HK-2 (cell line): ENCODE results near the gene GNPDA2.
"Not testable (repeated sequence)": the region's sequence is repeated elsewhere in the genome, so short reads cannot be mapped to it uniquely, and the experiment has no call there.

Experiments used
- DNase-seq: peaks from one replicate; pipeline ENCODE4 v3.0.0-alpha.2; 2018; ENCODE audit not compliant: unreplicated experiment

Gene GNPDA2

GRCh38 chr4:44726038-44726871 lies at the start of gene GNPDA2:
Gene GNPDA2, minus strand, starts transcription at chr4:44726556. Its CDS starts 4,349 bp downstream, at chr4:44722207.
- peak; percentile 94 for DNase-seq

DNA sequence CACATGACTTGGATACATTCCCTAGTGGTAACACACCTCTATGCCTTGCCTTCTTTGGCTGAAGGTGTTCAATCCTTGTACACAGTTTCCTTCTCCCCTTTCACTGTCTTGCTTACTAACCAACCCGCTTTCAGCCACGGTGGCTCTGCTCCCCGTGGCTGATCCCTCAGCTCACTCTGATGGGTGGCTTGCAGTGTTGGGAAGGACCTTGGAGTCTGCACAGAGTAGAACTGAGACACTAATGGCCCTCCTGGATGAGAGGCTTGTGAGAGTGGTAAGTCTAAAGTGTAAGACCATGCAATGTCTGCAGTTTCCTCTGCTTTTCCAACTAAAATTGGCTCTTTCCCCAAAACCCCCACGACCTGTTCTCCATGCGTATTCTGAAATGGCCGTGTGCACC lies 46.0 kb upstream of the GNPDA2 start:
- DNase-seq = no peak

- no peak for DNase-seq
These were observed 45.4 kb upstream of the GNPDA2 start for GRCh38 chr4:44771789-44772188.

DNA sequence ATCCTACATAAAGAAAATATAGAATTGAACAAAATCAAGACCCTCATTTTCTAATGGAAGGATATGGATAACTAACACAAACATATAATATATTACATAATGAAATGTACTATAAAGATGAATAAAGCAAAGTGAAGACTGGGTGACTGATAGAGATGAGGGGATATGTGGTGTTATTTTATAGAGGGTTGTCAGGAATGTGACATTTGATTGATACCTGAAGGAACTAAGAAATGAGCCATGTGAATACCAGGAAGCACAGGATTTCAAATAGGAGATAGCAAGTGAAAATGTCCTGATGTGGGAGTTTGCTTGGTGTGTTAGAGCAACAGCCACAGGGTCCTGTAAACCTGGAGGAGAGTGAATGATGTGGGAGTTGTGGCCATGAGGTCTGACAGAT lies 40.1 kb upstream of the GNPDA2 start:
- DNase-seq = no peak

DNA sequence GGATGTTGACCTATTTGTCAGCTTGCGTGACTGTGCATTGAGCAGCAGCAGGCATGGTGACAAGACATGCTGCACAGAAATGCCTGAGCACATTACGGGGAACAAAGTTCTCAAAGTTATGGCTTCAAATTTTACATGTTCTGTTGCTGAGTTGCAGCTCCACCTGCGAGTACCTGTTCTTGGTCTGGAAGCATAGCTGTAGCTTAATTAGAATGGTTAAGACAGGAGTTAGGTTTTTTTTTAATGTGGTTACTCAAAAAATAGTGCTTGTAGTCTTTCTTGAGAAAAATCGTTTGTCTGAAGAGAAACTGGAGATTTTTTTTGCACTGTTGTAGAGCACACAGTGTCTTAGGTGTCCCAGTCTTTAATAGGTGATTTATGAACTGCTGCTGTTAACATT lies 38.8 kb upstream of the GNPDA2 start:
- DNase-seq = no peak

DNA sequence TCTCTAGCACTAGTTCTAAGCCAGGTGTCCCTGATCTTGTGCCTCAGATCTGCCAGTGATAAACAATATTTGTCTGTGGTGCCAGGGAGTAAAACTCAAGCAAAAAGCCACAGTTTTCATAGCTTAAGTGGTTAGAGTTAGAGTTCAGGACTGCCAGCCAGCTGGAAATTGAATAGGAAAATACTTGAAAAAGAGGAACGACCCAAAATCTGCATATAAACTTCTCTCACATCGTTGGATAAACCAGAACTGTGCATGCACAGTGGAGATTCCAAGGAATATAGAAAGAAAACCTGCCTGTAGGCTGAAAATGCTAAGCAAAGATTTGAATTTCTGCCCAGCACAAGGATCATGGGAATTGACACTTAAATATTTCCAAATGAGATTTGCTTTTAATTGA lies 35.0 kb upstream of the GNPDA2 start:
- no peak for DNase-seq

DNA sequence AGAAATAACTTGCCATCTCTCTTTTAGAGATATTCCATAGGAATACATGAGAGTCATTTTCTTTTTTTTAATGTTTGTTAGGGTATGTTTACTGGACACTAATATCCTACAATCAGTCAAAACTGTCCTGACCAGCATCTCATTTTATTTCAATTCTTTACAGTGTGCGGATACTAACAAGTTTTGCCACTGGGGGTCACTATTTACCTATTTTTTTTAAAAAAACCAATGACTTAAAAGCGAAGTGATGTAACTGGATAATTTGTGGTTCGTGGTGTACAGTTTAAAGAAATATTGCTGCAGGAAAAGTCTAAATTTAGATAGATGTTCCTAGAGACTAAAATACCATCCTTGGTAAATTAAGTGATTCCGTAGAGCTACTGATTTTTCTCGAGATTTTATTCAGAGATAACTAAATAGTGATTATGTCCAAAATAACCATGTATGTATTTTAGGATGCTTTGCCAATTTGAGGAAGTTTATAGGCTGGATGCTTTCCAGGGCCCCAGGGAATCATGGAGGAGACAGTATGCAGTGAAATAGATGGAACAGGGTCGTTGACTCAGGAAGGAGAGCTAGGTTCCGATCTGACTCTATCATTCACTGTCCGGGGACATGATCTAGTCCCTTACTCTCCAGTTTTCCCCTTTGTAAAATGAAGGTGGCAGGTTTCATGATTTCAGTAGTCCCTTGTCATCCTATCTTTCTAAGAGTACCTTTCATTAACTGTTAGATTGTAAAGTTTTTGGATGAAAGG lies 34.0 kb upstream of the GNPDA2 start:
- DNase-seq = no peak

- no peak for DNase-seq
These were observed 30.2 kb upstream of the GNPDA2 start for GRCh38 chr4:44756559-44756958.

GRCh38 chr4:44740201-44740600 lies 13.8 kb upstream of the GNPDA2 start:
- DNase-seq = no peak

DNA sequence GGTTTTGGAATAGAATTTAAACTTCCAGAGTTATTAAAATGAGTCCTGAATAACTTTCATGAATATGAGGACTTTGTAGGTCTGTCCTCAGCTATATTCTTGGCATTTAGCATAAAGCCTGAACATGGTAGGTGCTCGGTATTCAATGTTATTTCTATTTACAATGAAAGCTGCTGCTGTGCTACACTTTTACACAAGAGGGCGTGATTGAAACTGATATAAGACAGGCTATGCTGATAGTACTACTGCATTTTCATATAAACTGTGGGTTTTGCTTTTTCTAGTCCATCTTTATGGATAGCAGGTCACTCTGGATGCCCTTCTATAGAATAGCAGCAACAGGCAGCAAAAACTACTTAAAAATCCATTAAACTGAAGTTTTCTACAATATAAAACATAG lies 12.3 kb upstream of the GNPDA2 start:
- no peak for DNase-seq

DNA sequence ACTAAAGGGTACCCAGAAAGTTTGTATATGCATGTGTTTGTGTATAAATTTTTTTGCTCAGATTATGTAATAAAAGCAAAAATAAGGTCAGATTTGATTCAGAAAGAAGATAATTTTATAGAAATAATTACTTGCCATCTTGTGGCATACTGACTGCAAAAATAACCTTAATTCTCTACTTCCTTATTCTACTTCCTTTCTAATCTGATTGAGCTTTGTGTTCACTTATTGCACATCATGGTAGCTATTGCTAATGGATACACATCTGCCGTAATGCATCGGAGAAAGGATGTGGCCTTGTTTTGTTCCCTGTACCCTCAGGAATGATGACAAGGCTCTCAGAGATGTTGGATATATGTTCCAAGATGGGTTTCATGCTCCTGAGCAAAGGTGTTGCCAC lies 10.5 kb upstream of the GNPDA2 start:
- no peak for DNase-seq

DNA sequence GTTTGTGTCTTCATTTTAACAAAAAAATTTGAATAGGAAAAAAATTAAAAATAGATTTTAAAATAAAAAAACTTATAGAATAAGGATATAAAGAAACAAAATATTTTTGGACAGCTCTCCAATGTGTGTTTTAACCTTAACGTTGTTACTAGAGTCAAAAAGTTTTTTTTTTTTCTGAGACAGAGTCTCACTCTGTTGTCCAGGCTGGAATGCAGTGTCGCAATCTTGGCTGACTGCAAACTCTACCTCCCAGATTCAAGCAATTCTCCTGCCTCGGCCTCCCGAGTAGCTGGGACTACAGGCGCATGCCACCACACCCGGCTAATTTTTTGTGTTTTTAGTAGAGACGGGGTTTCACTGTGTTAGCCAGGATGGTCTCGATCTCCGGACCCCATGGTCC lies 2.3 kb upstream of the GNPDA2 start:
- DNase-seq = not testable (repeated sequence)

GRCh38 chr4:44727471-44727870 lies 1.1 kb upstream of the GNPDA2 start:
- DNase-seq = no peak

DNA sequence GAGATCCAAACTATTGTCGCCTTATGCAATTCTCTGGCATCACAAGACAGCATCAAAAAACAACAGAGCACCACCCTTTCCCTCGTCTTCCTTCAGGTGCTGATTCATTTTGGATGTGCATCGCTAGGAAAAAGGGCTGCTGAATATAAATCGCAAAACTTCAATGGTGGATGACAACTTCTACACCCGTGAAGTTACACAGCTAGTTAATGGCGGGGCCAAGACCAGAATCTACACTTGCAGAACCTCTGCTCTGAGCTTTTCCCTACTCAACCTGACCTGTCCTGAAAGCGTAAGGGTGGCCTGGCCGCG lies 674 bp downstream of the GNPDA2 start:
- no peak for DNase-seq

DNA sequence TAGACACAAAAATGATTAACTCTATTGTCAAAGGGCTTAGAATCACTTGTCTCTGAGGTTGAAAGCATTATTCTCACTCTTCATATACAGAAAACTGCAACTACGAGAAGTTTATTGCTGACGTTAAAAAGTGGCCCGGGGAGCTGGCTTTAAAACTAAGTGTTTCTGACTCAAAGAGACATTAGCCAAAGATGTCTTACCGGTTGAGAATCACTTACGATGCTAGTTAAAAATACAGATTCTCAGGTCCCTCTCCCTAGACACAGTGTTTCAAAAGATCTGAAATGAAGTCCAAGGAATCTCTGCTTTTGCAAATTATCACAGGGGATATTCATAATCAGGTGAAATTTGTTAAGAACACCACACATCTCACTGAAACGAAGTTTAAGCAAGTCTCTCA lies 1.2 kb downstream of the GNPDA2 start:
- DNase-seq = no peak

DNA sequence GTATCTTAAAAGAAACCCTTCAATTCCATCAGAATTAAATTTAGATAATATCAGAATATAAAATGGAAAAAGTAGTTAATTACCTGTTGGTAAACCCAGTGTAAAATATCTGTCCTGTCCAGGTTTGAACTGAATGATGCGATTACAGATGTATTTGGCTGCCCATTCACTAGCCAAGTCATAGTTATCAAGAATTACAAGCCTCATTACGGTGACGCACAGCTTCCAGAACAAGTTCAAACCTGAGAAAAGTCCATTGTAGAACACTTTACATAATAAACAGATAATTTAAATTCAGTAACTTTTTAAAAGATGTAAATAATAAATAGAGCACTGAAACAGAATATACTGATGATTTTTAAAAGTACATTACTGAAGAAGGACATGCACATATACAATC lies 4.4 kb downstream of the GNPDA2 start:
- DNase-seq = no peak

DNA sequence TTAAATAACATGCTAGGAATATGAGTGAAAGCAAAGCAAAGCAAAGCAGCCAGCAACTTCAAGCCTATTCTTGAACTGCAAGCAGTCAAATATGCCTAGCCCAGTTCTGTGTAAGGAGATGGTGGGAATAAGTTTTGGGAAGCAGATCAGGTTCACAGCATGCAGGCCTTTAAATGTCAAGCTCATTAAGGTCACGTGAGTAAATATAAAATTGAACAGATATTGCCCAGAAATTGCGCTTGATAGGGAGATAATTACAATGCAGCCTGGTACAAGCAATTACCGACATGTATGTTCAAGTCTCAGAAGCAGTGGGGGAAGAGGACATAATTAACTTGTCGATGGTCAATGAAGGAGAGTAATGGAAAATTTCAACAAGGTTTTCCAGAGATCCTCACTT lies 6.0 kb downstream of the GNPDA2 start:
- DNase-seq = no peak

DNA sequence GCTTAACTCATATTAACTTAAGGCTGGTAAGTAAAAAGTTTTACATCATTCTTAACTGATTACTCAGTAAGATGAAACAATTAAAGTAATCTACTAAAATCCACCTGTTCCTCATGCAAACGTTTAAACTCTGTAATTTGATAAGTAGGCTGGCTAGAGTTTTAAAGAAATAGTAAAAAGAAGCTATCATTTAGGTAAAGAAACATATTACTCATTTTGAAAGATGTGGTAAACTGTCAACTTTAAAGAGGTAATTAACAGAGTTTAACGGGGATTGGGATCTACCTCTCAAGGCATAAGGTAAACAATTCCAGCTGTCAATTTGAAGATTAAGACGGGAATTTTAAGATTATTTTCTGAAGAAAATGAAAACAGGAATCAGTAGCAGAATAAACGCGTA lies 9.8 kb downstream of the GNPDA2 start:
- no peak for DNase-seq

DNA sequence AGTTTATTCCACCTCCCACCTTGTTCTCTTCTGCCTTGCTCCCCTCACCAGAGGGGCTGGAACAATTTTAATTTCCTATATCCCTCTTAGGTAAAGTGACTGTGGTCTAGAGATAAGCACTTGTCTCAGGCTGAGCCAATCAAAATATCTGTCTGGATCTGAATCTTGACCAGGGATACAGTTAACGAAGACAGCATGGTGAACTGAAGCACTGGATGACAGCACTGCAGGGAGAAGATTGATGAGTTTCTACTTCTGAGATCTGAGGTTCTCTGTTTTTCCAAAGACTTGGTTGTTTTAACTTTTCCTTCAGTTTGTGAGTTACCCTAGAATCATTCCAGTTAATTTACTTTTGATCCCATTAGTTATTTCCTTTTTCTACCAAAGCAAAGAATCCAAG lies 13.2 kb downstream of the GNPDA2 start:
- no peak for DNase-seq

DNA sequence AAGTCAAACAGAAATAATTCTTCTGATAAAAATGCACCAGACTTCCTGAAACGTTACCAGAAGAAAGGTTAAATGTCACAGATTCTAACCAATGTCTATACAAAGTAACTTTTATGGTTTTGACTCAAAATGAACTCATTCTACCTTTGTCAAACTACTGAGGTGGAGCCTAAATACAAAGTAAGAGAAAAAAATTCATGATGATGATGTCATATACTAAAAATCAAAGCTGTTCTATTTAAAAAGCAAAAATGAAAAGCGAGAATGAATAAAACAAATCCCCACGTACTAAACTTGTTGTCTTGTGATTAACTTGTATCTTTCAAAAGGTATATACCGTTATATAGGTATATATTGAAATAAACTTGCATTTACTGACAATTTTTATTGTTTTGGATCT lies 21.7 kb downstream of the GNPDA2 start:
- DNase-seq = no peak

DNA sequence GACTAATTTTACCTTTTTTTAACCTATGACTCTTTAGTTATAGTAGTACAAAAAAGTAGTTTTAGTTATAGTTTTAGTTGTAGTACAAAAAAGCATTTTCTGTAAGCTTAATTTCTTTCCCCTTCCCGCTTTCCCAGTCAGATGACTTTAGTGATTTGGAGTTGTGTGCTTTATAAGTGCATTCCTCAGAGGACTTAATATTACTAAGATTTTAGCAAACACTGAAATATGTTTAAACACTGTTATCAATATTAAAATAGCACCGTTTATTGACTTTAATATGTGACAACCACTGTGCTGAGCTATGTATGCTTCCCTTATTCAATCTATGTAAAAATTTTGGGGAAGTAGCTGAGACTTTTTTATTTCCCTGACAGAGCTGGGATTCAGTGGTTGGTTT lies 25.3 kb downstream of the GNPDA2 start:
- no peak for DNase-seq

- no peak for DNase-seq
These were observed 25.9 kb downstream of the GNPDA2 start for GRCh38 chr4:44700427-44700826.

DNA sequence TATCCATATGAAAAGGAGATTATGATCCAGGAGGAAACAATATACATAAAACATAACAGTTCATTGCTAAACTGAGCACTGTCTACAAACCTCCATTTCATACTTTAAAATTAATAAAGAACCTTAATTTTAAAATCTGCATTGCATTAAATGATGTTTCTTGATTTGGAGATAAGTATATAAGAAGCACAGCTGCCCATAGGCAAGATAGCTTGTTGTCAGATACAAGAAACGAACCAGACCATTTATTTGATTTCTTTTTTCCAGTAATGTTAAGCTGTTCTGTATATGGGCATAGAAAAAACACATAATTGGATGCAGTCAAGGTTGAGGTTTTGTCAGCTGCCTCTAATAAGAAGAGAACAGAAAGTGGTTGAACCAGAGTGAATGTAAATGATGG lies 41.7 kb downstream of the GNPDA2 start:
- DNase-seq = no peak

GRCh38 chr4:44679060-44679459 lies 47.3 kb downstream of the GNPDA2 start:
- no peak for DNase-seq
